Skin epidermis (tissue), 12 donors: ENCODE results near the gene SKAP1.
"Not testable (repeated sequence)": the region's sequence is repeated elsewhere in the genome, so short reads cannot be mapped to it uniquely, and the experiment has no call there.

ENCODE experiments used
- H3K27ac ChIP-seq, 21 experiments: fragments of 200-600 bp; sonication (generic) in 11 of 21; one replicate each; pipeline ENCODE4 v1.5.0; 2020; ENCODE audit warnings: mild to moderate bottlenecking in 3 of 21, inconsistent platforms in 2 of 21, moderate library complexity in 2 of 21
- H3K4me3 ChIP-seq, 7 experiments: fragments of 200-600 bp; sonication (generic) in 2 of 7; one replicate each; pipeline ENCODE4 v1.5.0; 2020; ENCODE audit warnings: inconsistent platforms in 2 of 7, mild to moderate bottlenecking in 2 of 7, moderate library complexity in 1 of 7

Gene SKAP1

DNA sequence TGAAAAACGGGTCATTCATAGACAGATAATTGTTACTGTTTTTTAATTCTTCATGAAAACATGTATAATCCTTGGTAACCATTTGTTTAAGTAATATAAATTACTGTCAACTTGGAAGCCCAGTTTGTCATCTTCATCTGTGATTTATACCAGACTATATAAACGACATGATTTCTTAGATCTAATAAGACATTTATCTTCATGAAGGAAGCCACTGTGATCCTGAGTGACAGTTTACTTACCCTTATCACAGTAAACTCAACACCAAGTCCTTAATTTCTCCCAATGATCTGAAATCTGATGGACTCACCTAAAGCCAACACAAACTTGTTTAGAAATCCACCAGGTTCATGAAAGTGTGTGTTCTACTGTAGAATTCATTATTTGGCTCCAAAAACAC lies 91.3 kb downstream of the SKAP1 start:
- no peak overlapping the region for H3K4me3 ChIP-seq
- no peak overlapping the region for H3K27ac ChIP-seq

- H3K27ac ChIP-seq, H3K4me3 ChIP-seq: not testable (repeated sequence)
Observed at GRCh38 chr17:48337903-48338302, 92.1 kb downstream of the SKAP1 start.

GRCh38 chr17:48336986-48337385 lies 93.0 kb downstream of the SKAP1 start:
- H3K4me3 ChIP-seq: no peak overlapping the region
- no peak overlapping the region for H3K27ac ChIP-seq

GRCh38 chr17:48335858-48336500 lies 94.0 kb downstream of the SKAP1 start:
- no peak overlapping the region for H3K4me3 ChIP-seq
- H3K27ac ChIP-seq: no peak overlapping the region

GRCh38 chr17:48335146-48335784 lies 94.7 kb downstream of the SKAP1 start:
- Histone ChIP-seq H3K27ac (no peak overlapping the region), H3K4me3 (no peak overlapping the region)

GRCh38 chr17:48333034-48333530 lies 96.9 kb downstream of the SKAP1 start:
- H3K4me3 ChIP-seq: no peak overlapping the region
- H3K27ac ChIP-seq: no peak overlapping the region

GRCh38 chr17:48330887-48331286 lies 99.1 kb downstream of the SKAP1 start:
- no peak overlapping the region for H3K27ac ChIP-seq
- no peak overlapping the region for H3K4me3 ChIP-seq

DNA sequence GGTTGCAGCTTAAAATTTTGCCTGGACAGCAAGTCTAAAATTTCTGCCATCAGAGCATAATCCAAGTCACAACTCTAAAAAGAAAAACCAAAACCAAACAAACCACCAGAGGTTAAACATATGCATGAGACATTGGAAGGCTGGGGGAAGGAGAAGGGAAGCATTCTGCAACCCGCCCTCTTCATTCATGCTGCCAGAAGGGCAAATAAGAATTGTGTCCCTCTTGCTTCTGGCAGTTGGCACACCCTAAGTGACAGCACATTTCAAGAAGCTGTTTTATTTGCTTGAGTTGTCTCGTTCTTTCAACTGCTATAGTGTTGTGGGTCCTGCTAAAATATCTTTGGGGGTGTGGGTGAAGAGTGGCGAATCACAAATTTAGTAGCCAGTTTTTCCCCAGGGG lies 99.6 kb downstream of the SKAP1 start:
- Histone ChIP-seq H3K27ac (no peak overlapping the region), H3K4me3 (no peak overlapping the region)

GRCh38 chr17:48328457-48328856 lies 101.6 kb downstream of the SKAP1 start:
- Histone ChIP-seq H3K27ac (no peak overlapping the region), H3K4me3 (no peak overlapping the region)

GRCh38 chr17:48326310-48326709 lies 103.7 kb downstream of the SKAP1 start:
- Histone ChIP-seq H3K4me3 (no peak overlapping the region), H3K27ac (no peak overlapping the region)

- Histone ChIP-seq H3K4me3 (no peak overlapping the region), H3K27ac (no peak overlapping the region)
Observed at GRCh38 chr17:48322060-48322459, 108.0 kb downstream of the SKAP1 start.

DNA sequence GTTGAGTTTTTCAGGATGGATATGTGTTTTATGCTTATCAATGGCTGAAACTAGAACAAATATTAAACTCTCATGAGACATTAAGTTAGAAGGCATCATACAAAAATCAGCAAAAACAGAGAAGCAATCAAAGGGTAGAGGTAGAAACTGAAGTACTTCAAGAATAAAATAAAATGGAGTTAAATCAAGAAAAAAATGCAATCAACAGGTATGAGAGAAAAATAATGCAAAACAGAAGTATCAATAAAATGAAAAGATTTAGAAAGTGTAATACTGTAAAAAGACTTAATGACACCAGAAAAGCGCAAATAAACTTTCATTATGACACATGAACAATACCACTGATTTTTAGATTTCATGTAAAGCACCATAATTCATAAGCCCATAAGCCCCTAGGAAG lies 112.3 kb downstream of the SKAP1 start:
- H3K4me3 ChIP-seq: no peak overlapping the region

DNA sequence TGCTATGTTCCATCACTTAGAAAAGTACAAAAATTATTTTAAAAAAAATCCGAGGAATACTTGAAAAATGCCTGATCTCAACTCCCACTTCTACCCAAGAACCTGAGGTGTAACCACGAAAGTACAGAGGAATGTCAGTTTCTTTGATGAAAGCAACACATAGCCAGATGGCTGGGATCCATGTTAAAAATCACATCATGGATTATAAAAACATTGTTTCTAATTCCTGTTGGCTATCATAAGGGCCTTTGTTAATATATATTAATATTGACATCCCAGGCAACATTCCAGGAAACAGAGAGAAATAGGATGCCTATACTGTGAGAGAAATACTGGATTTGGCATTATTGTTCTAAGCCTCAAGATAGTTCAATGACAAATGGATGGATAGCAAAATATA lies 115.3 kb downstream of the SKAP1 start:
- Histone ChIP-seq H3K27ac (no peak overlapping the region), H3K4me3 (no peak overlapping the region)

More for the DNA sequence above, 112.3 kb downstream of the SKAP1 start:
- no peak overlapping the region for H3K27ac ChIP-seq

DNA sequence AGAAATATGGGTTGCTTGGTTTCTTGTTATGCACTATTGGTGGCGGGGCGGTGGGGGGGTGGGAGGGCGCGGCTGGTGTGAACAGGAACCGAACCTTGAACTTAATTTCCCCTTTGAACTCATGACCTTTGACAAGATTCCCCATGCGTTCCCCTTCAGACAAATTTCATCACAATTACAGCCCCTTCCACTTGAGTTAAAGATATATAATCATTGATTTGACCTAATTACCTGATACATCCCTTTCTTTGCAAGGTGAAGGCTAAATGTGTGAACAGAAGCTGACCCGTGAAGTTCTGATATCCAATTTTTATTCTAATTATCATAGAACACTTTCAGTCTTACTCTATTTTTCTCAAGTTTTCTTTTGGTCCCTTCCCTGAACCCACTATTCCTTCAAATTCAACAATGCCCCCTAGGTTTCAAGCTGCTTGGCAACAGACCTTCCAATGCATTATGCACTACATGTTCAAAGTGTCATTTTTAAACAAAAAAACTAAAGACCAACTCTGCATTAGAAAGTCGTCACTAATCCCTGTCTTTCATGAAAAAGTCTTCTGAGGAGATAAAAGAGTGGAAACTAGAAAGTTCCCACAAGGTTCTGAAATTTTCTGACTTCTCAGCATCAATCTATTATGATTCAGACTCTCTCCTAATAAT lies 116.8 kb downstream of the SKAP1 start:
- Histone ChIP-seq H3K4me3 (no peak overlapping the region), H3K27ac (no peak overlapping the region)

GRCh38 chr17:48311324-48311723 lies 118.7 kb downstream of the SKAP1 start:
- Histone ChIP-seq H3K27ac (no peak overlapping the region), H3K4me3 (no peak overlapping the region)

DNA sequence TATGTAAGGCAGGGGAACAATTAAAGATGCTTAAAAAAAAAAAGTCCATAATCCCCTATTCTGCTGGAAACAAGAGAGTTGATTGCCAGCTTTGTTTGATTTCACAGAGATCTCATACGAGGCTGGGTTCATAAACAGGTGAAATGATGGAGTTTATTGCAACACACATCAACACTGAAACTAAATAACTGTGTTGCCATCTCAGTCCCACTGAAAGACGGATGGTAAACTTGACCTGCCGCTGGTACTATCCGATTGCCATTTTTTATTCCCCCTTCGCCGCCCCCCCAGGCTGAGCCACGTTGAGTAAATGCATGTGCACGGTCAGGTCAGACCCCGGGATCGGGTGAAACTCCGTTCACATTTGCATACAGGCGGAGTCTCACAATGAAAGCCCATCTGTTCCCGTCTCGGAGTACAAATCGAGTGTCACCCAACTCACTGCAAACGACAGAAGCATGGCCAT lies 119.2 kb downstream of the SKAP1 start:
- H3K4me3 ChIP-seq: no peak overlapping the region

GRCh38 chr17:48308581-48308980 lies 121.4 kb downstream of the SKAP1 start:
- H3K4me3 ChIP-seq: no peak overlapping the region
- no peak overlapping the region for H3K27ac ChIP-seq

More for the DNA sequence above, 119.2 kb downstream of the SKAP1 start:
- no peak overlapping the region for H3K27ac ChIP-seq

GRCh38 chr17:48307814-48308411 lies 122.1 kb downstream of the SKAP1 start:
- Histone ChIP-seq H3K27ac (no peak overlapping the region), H3K4me3 (no peak overlapping the region)

GRCh38 chr17:48307255-48307654 lies 122.8 kb downstream of the SKAP1 start:
- Histone ChIP-seq H3K4me3 (no peak overlapping the region), H3K27ac (no peak overlapping the region)

DNA sequence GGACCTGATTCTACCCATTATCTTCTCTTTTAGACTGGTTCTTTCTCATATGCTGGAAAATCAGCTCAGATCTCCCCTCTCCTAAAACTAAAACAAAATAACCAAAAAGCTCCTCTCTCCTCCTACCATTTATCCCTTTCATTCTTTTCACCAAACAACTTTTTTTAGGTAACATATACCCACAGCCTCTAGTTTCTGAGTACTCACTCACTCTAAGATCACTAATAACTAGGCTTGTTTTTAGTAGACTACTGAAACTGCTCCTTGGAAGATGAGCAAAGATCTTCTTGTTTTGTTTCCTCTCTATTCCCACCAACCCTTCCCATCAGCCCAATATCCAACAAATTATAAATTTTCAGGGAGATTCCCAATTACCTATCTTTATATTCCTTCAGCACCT lies 129.0 kb downstream of the SKAP1 start:
- H3K4me3 ChIP-seq: no peak overlapping the region
- no peak overlapping the region for H3K27ac ChIP-seq

GRCh38 chr17:48299760-48300159 lies 130.3 kb downstream of the SKAP1 start:
- H3K27ac ChIP-seq: no peak overlapping the region

More at GRCh38 chr17:48299760-48300159, 130.3 kb downstream of the SKAP1 start:
- H3K4me3 ChIP-seq: no peak overlapping the region
